Measurements from ENCODE around the gene COX8A.

COX8A gene

DNA sequence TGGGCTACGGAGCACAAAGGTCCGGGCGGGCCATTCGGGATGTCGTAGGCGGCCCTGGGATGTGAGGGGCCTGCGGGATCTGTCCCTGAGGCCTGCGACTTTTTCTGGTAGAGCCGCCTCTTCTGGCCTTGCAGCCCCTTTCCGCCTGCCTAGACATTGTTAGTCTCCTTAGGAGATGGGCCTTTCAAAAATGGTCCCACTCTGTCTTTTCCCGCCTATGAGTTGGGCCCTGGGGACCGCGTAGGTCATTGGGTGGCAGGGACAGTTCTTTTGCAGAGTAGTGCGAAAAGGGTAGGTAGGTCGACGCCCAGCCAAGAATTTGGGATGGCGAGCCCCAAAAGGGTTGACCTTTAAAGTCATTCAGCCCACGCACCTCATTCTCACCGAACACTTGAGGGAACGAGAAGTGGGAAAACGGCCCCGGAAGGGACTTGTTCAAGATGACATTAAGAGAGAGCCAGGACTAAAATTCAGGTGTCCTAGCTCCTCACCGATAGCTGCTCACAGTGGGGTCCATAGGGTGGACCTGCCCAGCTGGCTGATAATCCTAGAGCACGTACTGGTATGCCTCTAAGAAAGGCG is 12.6 kb downstream of the COX8A start:
- H3K4me3 ChIP-seq (replicated peaks in 1 of 2; ENCODE audit: low read depth in 2 of 2, low read length in 2 of 2): peak overlapping the region; percentile 98 to 99
- DNase-seq (ENCODE audit: low read depth in 2 of 2): no peak

DNA sequence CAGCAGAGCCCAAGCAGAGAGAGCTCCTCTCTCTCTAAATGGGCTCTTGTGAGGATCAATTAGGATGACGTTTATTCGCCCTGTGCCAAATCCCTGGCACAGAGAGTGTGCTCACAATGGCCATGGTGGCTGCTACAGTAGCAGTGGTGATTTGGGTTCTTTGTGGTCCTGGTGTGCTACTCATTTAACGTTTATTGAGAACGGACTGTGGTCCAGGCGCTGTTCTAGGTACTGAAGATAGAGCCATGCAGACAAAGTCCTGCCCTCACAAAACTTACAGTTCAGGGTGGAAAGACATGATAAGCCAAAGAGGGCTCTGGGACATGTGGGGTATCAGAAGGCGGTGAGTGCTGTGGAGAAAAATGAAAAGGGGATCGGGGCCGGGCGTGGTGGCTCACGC is 17.1 kb downstream of the COX8A start:
- DNase-seq (ENCODE audit: low read depth in 2 of 2): no peak
- no peak overlapping the region for H3K4me3 ChIP-seq (replicated peaks in 1 of 2; ENCODE audit: low read depth in 2 of 2, low read length in 2 of 2)
- TF ChIP-seq, protein P1, sequence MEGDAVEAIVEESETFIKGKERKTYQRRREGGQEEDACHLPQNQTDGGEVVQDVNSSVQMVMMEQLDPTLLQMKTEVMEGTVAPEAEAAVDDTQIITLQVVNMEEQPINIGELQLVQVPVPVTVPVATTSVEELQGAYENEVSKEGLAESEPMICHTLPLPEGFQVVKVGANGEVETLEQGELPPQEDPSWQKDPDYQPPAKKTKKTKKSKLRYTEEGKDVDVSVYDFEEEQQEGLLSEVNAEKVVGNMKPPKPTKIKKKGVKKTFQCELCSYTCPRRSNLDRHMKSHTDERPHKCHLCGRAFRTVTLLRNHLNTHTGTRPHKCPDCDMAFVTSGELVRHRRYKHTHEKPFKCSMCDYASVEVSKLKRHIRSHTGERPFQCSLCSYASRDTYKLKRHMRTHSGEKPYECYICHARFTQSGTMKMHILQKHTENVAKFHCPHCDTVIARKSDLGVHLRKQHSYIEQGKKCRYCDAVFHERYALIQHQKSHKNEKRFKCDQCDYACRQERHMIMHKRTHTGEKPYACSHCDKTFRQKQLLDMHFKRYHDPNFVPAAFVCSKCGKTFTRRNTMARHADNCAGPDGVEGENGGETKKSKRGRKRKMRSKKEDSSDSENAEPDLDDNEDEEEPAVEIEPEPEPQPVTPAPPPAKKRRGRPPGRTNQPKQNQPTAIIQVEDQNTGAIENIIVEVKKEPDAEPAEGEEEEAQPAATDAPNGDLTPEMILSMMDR (IDR thresholded peaks at IDR 0.05; ENCODE audit: low read depth, low read length): no peak

More for the DNA sequence above, 12.6 kb downstream of the COX8A start:
- TF ChIP-seq, protein P1 (IDR thresholded peaks at IDR 0.05; ENCODE audit: low read depth, low read length): no peak

DNA sequence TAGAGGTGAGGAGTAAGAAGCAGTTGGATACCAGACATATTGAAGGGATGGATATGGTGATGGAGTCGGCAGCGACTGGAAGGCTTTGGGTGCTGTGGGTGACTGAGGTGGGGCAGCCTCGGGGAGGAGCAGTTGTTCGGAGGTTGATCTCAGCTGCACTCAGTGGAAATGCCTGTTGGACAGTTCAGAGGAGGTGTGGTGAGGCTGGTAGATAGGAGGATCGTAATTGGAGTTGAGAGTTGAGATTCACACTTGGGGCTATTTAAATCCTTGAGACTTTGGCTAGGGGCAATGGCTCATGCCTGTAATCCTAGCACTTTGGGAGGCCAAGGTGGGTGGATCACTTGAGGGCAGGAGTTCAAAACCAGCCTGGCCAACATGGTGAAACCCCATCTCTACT is 18.7 kb downstream of the COX8A start:
- DNase-seq (ENCODE audit: low read depth in 2 of 2): no peak
- no peak overlapping the region for H3K4me3 ChIP-seq (replicated peaks in 1 of 2; ENCODE audit: low read depth in 2 of 2, low read length in 2 of 2)
- TF ChIP-seq, protein P1 (IDR thresholded peaks at IDR 0.05; ENCODE audit: low read depth, low read length): no peak

DNA sequence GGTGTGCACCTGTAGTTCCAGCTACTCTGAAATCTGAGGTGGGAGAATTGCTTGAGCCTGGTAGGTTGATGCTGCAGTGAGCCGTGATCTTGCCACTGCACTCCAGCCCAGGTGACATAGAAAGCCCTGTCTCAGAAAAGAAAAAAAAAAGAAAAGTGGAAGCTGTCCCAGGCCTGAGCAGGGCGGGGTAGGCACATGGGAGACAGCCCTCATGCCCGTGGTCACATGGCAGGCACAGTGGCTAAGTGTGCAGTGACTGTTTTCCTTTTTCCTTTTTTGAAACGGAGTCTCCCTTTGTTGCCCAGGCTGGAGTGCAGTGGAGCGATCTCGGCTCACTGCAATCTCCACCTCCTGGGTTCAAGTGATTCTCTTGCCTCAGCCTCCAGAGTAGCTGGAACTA is 19.6 kb downstream of the COX8A start:
- H3K4me3 ChIP-seq (replicated peaks in 1 of 2; ENCODE audit: low read depth in 2 of 2, low read length in 2 of 2): no peak overlapping the region
- TF ChIP-seq, protein P1 (IDR thresholded peaks at IDR 0.05; ENCODE audit: low read depth, low read length): no peak
- DNase-seq (ENCODE audit: low read depth in 2 of 2): no peak

DNA sequence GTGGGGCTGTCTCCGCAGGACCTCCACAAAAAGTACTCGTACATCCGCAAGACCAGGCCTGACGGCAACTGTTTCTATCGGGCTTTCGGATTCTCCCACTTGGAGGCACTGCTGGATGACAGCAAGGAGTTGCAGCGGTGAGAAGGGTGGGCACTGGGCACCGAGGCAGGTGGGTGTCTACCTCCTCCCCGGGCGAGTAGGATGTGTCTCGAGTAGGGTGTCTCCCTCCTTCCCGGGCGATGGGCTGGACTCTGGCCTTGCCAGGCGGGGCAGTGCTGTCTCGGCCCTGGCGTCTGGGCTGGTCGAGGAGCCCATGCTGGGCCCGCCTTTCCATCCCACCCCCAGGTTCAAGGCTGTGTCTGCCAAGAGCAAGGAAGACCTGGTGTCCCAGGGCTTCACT is 22.1 kb downstream of the COX8A start:
- DNase-seq (ENCODE audit: low read depth in 2 of 2): no peak
- TF ChIP-seq, protein P1 (IDR thresholded peaks at IDR 0.05; ENCODE audit: low read depth, low read length): no peak
- H3K4me3 ChIP-seq (replicated peaks in 1 of 2; ENCODE audit: low read depth in 2 of 2, low read length in 2 of 2): no peak overlapping the region

DNA sequence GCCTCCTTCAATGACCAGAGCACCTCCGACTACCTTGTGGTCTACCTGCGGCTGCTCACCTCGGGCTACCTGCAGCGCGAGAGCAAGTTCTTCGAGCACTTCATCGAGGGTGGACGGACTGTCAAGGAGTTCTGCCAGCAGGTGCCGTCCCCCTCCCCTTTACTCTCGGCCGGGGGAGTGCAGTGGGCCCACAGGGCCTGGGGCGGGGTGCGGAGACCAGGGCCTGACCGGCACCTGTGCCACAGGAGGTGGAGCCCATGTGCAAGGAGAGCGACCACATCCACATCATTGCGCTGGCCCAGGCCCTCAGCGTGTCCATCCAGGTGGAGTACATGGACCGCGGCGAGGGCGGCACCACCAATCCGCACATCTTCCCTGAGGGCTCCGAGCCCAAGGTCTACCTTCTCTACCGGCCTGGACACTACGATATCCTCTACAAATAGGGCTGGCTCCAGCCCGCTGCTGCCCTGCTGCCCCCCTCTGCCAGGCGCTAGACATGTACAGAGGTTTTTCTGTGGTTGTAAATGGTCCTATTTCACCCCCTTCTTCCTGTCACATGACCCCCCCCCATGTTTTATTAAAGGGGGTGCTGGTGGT is 22.8 kb downstream of the COX8A start:
- TF ChIP-seq, protein P1 (IDR thresholded peaks at IDR 0.05; ENCODE audit: low read depth, low read length): no peak
- H3K4me3 ChIP-seq (replicated peaks in 1 of 2; ENCODE audit: low read depth in 2 of 2, low read length in 2 of 2): no peak overlapping the region
- no peak for DNase-seq (ENCODE audit: low read depth in 2 of 2)

Data from cardiac fibroblast (primary cell).